Fibroblast of skin of right biceps (primary cell): ENCODE measurements around the gene MAP3K1.

Experiments used
- DNase-seq: peaks from one replicate; pipeline ENCODE4 v3.0.0-alpha.2; 2013

MAP3K1 gene

GRCh38 chr5:56849671-56850070 lies 34.3 kb downstream of the MAP3K1 start:
- no peak for DNase-seq

- DNase-seq = no peak
These were observed 35.1 kb downstream of the MAP3K1 start for GRCh38 chr5:56850423-56850822.

- DNase-seq = no peak
These were observed 36.1 kb downstream of the MAP3K1 start for GRCh38 chr5:56851258-56851941.

- peak; percentile 11 for DNase-seq
These were observed 37.1 kb downstream of the MAP3K1 start for GRCh38 chr5:56852228-56853000.

GRCh38 chr5:56853698-56854097 lies 38.3 kb downstream of the MAP3K1 start:
- DNase-seq = no peak

GRCh38 chr5:56854920-56855319 lies 39.6 kb downstream of the MAP3K1 start:
- no peak for DNase-seq

- no peak for DNase-seq
These were observed 41.3 kb downstream of the MAP3K1 start for GRCh38 chr5:56856541-56857178.

GRCh38 chr5:56858777-56859442 lies 43.6 kb downstream of the MAP3K1 start:
- no peak for DNase-seq

- no peak for DNase-seq
These were observed 46.6 kb downstream of the MAP3K1 start for GRCh38 chr5:56861893-56862485.

GRCh38 chr5:56862909-56863308 lies 47.6 kb downstream of the MAP3K1 start:
- DNase-seq = no peak

- no peak for DNase-seq
These were observed 56.4 kb downstream of the MAP3K1 start for GRCh38 chr5:56871777-56872176.

- no peak for DNase-seq
These were observed 57.7 kb downstream of the MAP3K1 start for GRCh38 chr5:56873056-56873455.

GRCh38 chr5:56876327-56876726 lies 61.0 kb downstream of the MAP3K1 start:
- DNase-seq = peak; percentile 19

- DNase-seq = no peak
These were observed 66.2 kb downstream of the MAP3K1 start for GRCh38 chr5:56881571-56881970.

GRCh38 chr5:56893251-56893951 lies 78.1 kb downstream of the MAP3K1 start:
- no peak for DNase-seq

GRCh38 chr5:56896763-56897162 lies 81.4 kb downstream of the MAP3K1 start:
- no peak for DNase-seq

GRCh38 chr5:56898213-56898612 lies 82.9 kb downstream of the MAP3K1 start:
- no peak for DNase-seq

GRCh38 chr5:56900395-56900794 lies 85.0 kb downstream of the MAP3K1 start:
- DNase-seq = peak; percentile 54

- peak; percentile 39 for DNase-seq
These were observed 85.7 kb downstream of the MAP3K1 start for GRCh38 chr5:56900858-56901578.

GRCh38 chr5:56908942-56909293 lies 93.6 kb downstream of the MAP3K1 start:
- no peak for DNase-seq

GRCh38 chr5:56909294-56910209 lies 94.2 kb downstream of the MAP3K1 start, which contains the start of gene SETD9:
Gene SETD9, plus strand, starts transcription at chr5:56909596. Its CDS starts 50 bp downstream, at chr5:56909646.
- peak; percentile 98 for DNase-seq
